GM12891 (cell line): ENCODE results near the gene SCART1. TPM values are rescaled to one million over a fixed set of nuclear protein-coding genes. Genes with fewer than 3 reads are reported as not detected.
"Not testable (repeated sequence)": the region's sequence is repeated elsewhere in the genome, so short reads cannot be mapped to it uniquely, and the experiment has no call there.

ENCODE experiments used
- DNase-seq: peaks from one replicate; pipeline ENCODE4 v3.0.0; 2011; ENCODE audit warnings: low spot score; ENCODE audit not compliant: insufficient read length
- FAIRE-seq: peaks from 2 replicates; lab custom pipeline; 2011; peaks lifted over from hg19 to GRCh38; lab: Jason Lieb, UNC
- PAX5 ChIP-seq: IDR thresholded peaks from 2 replicates; pipeline ENCODE4 v1.6.1; 2011; ENCODE audit warnings: low read length, moderate library complexity, mild to moderate bottlenecking; ENCODE audit not compliant: insufficient read depth, severe bottlenecking
- POLR2A ChIP-seq: IDR thresholded peaks from 2 replicates; pipeline ENCODE4 v1.6.1; 2011; ENCODE audit warnings: low read depth, low read length, control low read depth
- POLR2AphosphoS5 ChIP-seq: IDR thresholded peaks from 2 replicates; pipeline ENCODE4 v1.6.1; 2011; ENCODE audit warnings: low read depth, low read length, control low read depth
- POU2F2 ChIP-seq: IDR thresholded peaks from 2 replicates; pipeline ENCODE4 v1.6.1; 2011; ENCODE audit warnings: low read depth, mild to moderate bottlenecking, control low read depth, low read length, moderate library complexity
- SPI1 ChIP-seq: IDR thresholded peaks from 2 replicates; pipeline ENCODE4 v1.6.1; 2011; ENCODE audit warnings: low read depth, low read length, control low read depth
- TAF1 ChIP-seq: IDR thresholded peaks from 2 replicates; pipeline ENCODE4 v1.6.1; 2011; ENCODE audit warnings: low read depth, low read length, control low read depth
- polyA plus RNA-seq: library from polyadenylated mRNA; unstranded; fragments of >200 nt; gene quantifications from one replicate; pipeline ENCODE4 v1.2.1, GENCODE V29; 2012; ENCODE audit warnings: low read depth, missing spikeins, inconsistent platforms; ENCODE audit not compliant: missing spikeins

The SCART1 gene
- 0.22 TPM for polyA plus RNA-seq

GRCh38 chr10:133453516-133454203 lies at the start of gene SCART1:
Gene SCART1 (plus strand): TSS chr10:133453945. CDS start chr10:133453998, 53 bp downstream.
- no peak for FAIRE-seq
- no peak for TF ChIP-seq SPI1
- TF ChIP-seq POU2F2: no peak
- TF ChIP-seq POLR2A: no peak
- no peak for TF ChIP-seq TAF1
- no peak for TF ChIP-seq POLR2AphosphoS5
- TF ChIP-seq PAX5: no peak
- no peak for DNase-seq

- DNase-seq (no peak), FAIRE-seq (no peak)
- TF ChIP-seq POLR2AphosphoS5 (no peak), PAX5 (no peak), TAF1 (no peak), SPI1 (no peak), POLR2A (no peak), POU2F2 (no peak)
These were observed 48.5 kb upstream of the SCART1 start for GRCh38 chr10:133405272-133405671.

GRCh38 chr10:133405844-133406527 lies 47.8 kb upstream of the SCART1 start:
- FAIRE-seq: peak; percentile 26
- no peak for DNase-seq
- TF ChIP-seq PAX5 (no peak), POLR2A (no peak), POLR2AphosphoS5 (no peak), SPI1 (no peak), POU2F2 (no peak), TAF1 (no peak)

GRCh38 chr10:133411523-133412380 lies 42.0 kb upstream of the SCART1 start:
- no peak for DNase-seq
- FAIRE-seq: no peak
- TF ChIP-seq POLR2A: no peak
- TF ChIP-seq POLR2AphosphoS5: no peak
- TF ChIP-seq TAF1: no peak
- TF ChIP-seq PAX5: no peak
- no peak for TF ChIP-seq POU2F2
- TF ChIP-seq SPI1: no peak

- FAIRE-seq (no peak), DNase-seq (no peak)
- TF ChIP-seq SPI1: no peak
- no peak for TF ChIP-seq TAF1
- no peak for TF ChIP-seq POLR2AphosphoS5
- no peak for TF ChIP-seq POLR2A
- TF ChIP-seq POU2F2: no peak
- TF ChIP-seq PAX5: no peak
These were observed 41.4 kb upstream of the SCART1 start for GRCh38 chr10:133412381-133412711.

- not testable (repeated sequence) for DNase-seq, FAIRE-seq
These were observed 39.3 kb upstream of the SCART1 start for GRCh38 chr10:133414401-133414800.

- DNase-seq (no peak), FAIRE-seq (no peak)
- no peak for TF ChIP-seq SPI1
- TF ChIP-seq POLR2A: no peak
- no peak for TF ChIP-seq POLR2AphosphoS5
- TF ChIP-seq POU2F2: no peak
- no peak for TF ChIP-seq PAX5
- no peak for TF ChIP-seq TAF1
These were observed 38.0 kb upstream of the SCART1 start for GRCh38 chr10:133415752-133416151.

GRCh38 chr10:133418289-133418993 lies 35.3 kb upstream of the SCART1 start:
- DNase-seq (no peak), FAIRE-seq (no peak)
- TF ChIP-seq POLR2A (no peak), POU2F2 (no peak), TAF1 (no peak), SPI1 (no peak), POLR2AphosphoS5 (no peak), PAX5 (no peak)
